Activated T-cell treated with anti-CD3 and anti-CD28 coated beads, Interleukin-2, amount 50 U/mL, for 1 hour (primary cell): ENCODE data around the gene PPP1R16B.
A peak's percentile ranks its signal among the peaks of the same experiment; 100 is the strongest.

Experiments used
- DNase-seq: peaks from one replicate; pipeline ENCODE4 v3.0.0-alpha.2; 2020

The PPP1R16B gene

DNA sequence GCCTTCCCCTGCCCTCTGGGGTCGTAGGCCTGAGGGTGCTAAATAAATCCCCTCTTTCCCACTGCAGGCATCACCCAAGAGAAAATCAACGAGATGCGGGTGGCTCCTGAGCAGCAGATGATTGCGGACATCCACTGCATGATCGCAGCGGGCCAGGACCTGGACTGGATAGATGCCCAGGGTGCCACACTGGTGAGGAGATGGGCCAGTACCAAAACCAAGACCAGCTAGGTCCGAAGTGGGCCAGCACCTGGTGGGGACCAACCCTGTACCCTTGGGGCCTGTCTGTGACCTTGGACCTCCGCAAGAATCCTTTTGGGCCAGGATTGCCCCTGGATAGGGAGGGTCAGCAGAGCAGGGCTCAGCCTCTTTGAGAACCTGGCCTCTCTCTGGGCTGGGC lies 97.1 kb downstream of the PPP1R16B start:
- no peak for DNase-seq

- no peak for DNase-seq
Measured at GRCh38 chr20:38903335-38903734, 97.8 kb downstream of the PPP1R16B start.

DNA sequence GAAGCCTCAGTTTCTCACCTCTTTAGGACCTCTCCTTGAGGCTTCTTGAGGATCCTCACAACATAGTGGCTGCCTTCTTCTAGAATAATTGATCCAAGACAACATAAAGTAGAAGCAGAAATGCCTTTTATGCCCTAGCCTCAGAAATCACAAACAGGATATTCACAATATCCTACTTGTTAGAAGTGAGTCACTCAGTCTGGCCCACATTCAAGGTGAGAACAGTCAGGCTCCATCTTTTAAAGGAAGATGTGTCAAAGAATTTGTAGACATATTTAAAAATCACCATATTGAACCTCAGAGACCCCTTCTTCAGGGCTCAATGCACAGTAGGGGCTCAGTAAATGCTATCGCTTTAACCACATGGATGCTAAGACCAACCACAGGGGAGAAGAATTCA lies 99.9 kb downstream of the PPP1R16B start:
- no peak for DNase-seq

- no peak for DNase-seq
Measured at GRCh38 chr20:38907918-38908677, 102.6 kb downstream of the PPP1R16B start.

DNA sequence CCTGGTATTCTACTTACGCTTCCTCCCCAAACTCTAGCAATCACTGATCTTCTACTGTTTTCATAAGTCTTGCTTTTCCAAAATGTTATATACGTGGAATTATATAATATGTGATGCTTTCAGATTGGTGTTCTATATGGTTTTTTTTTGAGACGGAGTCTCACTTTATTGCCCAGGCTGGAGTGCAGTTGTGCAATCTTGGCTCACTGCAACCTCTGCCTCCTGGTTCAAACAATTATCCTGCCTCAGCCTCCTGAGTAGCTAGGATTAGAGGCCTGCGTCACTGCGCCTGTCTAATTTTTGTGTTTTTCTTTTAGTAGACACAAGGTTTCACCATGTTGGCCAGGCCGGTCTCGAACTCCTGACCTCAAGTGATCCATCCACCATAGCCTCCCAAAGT lies 109.9 kb downstream of the PPP1R16B start:
- DNase-seq: no peak

- no peak for DNase-seq
Measured at GRCh38 chr20:38917657-38918056, 112.2 kb downstream of the PPP1R16B start.

DNA sequence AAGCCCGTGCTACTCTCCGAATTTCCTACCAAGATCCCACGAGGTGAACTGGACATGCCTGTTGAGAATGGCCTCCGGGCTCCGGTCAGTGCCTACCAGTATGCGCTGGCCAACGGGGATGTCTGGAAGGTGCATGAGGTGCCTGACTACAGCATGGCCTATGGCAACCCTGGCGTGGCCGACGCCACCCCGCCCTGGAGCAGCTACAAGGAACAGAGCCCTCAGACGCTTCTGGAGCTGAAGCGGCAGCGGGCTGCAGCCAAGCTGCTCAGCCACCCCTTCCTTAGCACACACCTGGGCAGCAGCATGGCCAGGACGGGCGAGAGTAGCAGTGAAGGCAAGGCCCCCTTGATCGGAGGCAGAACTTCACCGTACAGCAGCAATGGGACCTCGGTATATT lies 112.7 kb downstream of the PPP1R16B start:
- DNase-seq: no peak

- no peak for DNase-seq
Measured at GRCh38 chr20:38919683-38920082, 114.2 kb downstream of the PPP1R16B start.

GRCh38 chr20:38920411-38920810 lies 114.9 kb downstream of the PPP1R16B start:
- no peak for DNase-seq

DNA sequence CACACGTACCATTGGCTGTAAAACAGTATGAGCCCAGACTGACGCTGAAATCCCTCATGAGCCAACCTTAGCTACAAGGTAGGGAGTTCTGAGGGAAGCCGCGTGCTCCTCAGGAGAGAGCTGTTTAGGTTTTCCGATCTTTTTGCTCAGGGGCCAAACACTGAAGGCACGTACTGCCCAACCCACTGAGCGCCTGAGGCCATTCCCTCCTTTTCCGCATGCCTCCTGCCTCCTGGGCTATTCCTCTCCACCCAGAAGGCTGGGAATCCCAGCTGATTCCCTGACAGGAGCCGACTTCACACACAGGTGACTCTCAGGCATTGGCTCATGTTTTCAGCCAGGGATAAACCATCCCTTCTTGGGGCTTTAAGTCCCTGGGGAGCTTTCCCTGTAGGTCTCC lies 115.4 kb downstream of the PPP1R16B start:
- no peak for DNase-seq

GRCh38 chr20:38924718-38925117 lies 119.2 kb downstream of the PPP1R16B start:
- no peak for DNase-seq

DNA sequence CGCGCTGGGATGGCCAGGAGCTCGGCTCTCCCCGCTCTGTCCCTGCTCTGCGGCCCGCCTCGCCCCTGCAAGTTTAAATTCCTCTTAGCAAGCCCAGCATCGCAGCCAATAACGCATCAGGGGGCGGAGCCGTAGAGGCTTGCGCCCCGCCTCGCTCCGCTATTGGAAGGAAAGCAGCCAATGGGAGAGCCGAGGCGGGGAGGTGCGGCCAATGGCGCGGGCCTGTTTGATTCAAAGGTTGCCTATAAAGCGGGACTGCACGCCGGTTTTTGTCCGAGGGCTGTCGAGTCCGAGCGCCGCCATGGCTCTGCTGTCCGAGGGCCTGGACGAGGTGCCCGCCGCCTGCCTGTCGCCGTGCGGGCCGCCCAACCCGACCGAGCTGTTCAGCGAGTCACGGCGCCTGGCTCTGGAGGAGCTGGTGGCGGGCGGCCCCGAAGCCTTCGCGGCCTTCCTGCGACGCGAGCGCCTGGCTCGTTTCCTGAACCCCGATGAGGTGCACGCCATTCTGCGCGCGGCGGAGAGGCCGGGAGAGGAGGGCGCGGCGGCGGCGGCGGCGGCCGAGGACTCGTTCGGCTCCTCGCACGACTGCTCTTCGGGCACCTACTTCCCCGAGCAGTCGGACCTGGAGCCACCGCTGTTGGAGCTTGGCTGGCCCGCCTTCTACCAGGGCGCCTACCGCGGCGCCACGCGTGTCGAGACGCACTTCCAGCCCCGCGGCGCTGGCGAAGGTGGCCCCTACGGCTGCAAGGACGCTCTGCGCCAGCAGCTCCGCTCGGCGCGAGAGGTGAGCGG lies 120.8 kb downstream of the PPP1R16B start, which contains the start of gene FAM83D:
TSS of gene FAM83D (plus strand) at position 276 of the 792 bp plus-strand sequence. CDS start at position 302, 26 bp downstream.
- DNase-seq: peak; percentile 95

DNA sequence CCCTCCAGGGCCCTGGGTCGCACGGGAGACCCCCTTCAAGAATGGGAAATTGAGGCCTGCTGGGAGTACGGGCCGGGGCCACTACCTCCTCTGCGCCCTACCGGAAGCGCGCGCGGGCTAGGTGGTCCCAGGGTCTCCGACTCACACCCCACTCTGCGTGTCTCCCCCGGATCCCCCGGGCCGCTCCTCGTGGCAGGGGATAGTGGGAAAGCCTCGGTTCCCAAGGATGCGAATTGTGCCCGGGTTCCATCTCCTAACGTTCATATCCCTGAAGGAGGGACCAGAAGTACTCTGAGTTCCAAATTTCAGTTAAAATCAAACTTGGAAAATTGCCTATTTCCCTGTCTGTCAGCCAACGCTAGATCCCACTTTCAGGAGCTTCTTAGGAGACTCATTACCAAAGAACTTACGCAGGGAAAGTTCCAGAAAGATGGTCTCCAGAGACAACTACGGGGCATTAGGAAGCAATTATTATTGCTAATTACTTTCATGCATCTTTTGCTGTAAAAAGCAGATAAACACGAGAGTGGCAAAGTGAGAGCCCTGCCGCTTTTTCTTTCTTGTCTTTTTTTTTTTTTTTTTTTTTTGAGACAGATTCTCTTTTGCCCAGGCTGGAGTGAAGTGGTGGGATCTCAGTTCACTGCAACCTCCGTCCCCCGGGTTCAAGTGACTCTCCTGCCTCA lies 121.6 kb downstream of the PPP1R16B start:
- no peak for DNase-seq

DNA sequence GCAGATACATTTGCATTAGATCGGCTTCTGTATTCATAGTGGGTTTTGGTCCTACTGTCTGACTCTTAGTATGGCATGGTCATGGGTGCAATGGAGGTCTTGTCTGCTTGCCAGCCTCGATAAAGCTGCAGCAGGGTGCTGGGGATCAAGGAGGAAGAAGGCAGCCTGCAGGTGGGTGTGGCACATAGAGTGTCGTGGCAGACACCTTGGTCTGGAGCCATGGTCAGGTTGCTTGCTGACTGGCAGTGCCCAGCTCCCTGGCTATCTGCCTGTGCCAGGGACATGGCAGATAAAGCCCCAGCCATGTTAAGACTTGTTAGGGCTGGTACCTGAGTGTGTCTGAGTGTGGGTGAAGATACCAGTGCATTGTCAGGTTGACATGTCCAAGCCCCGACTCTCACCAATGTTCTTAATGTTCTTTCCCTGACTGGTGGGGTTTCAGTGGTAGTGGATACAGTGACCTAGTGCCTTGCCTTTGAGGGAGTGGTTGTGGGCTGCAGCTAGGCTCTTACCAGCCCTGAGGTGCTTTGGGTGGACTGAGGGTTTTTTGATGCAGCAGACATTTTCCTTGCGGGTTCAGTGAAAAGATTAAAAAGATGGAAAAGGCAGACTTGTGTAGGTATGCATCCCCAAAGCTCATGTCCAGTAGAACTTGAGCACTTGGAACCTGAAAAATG lies 122.5 kb downstream of the PPP1R16B start:
- no peak for DNase-seq

DNA sequence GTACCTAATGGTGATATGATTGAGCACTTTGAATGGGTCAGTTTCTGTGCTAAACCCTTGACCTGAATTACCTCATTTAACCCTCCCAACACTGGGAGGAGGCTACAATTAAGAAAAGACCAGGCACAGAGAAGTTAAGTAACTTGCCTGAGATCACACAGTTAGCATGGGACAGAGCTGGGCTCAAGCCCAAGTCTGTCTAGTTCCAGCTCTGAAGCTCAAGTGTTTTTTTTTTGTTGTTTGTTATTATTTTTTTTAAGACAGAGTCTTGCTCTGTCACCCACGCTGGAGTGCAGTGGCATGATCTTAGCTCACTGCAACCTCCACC lies 124.7 kb downstream of the PPP1R16B start:
- no peak for DNase-seq

DNA sequence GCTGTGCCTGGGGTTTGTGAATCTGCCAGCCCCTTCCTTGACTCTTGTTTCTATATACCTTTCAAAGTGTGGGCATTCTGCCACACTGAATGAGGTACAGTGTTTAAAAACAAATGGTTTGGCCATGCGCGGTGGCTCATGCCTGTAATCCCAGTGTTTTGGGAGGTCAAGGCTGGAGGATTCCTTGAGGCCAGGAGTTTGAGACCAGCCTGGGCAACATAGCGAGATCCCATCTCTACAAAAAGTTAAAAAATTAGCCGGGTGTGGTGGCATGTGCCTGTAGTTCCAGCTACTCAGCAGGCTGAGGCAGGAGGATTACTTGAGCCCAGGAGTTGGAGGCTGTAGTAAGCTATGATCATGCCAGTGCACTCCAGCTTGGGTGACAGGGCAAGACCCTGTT lies 126.5 kb downstream of the PPP1R16B start:
- no peak for DNase-seq

DNA sequence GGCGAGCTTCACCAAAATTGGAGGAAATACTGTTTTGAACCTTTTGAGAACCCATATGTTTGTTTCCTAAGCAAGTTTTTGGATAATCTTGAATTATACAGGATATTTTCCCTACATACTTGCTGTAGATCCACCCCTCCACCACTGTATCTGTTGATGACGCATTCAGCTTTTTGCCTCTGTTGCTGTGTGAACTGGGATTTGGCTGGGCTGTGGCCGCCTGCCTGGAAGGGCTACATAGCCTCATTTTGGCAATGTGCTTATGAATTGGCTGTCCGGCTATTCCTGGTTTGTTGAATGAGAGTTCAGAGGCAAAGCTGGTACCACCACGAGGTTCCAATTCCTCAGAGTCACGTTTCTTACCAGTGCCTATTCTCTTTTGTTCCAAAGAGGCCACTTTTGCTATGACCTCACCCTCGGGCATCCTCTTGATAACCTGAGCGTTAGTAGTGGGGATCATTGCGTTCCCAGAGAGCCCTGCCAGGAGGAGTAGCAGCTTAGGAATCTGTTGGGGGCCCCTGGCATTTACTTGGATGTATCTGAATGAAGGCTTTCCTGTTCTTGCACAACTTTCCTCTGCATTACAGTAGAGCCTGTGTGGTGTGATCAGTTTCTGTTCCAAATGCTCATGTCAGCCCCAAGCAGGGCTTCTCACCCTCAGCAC lies 127.1 kb downstream of the PPP1R16B start:
- no peak for DNase-seq

- no peak for DNase-seq
Measured at GRCh38 chr20:38934530-38934929, 129.0 kb downstream of the PPP1R16B start.

DNA sequence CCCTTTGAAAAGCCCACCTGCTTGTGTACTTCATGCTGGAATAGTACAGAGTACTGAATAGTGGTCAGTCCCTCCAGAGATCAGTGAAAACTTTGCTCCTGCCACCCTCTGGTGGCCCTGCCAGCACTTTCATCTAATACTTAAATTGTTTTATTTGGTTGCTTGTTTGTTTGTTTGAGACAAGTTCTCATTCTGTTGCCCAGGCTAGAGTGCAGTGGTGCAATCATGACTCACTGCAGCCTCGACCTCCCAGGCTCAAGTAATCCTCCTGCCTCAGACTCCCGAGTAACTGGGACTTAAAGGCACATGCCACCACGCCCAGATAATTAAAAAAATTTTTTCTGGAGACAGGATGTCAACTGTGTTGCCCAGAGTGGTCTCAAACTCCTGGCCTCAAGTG lies 129.8 kb downstream of the PPP1R16B start:
- no peak for DNase-seq

- DNase-seq: no peak
Measured at GRCh38 chr20:38935967-38936407, 130.5 kb downstream of the PPP1R16B start.

DNA sequence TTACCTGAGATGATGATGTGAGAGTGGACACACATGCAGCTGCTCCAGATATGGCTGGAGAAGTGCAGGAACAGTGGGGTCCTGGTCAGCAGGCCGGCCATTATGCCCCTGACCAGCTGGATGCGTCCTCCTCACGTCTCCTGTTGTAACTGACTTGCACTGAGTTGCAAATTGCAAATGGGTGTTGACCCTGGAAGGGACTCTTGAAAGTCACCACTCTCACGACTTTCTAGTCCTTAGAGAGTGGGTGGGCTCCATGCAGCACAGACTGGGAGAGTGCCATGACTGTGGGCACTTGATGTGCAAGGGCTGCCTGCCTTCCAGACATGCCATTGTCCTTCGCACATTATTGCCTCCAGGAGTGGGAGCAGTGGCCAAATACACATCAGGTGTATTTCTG lies 131.5 kb downstream of the PPP1R16B start:
- DNase-seq: no peak

GRCh38 chr20:38937978-38938473 lies 132.5 kb downstream of the PPP1R16B start:
- no peak for DNase-seq
